AG10803 (cell line): Measurements from ENCODE around the gene VSX1.

Experiments used
- DNase-seq: peaks from one replicate; pipeline ENCODE4 v3.0.0; 2010; ENCODE audit warnings: low read depth
- H3K4me3 ChIP-seq: 2 replicates; pipeline ENCODE4 v1.5.1; 2011; ENCODE audit warnings: mild to moderate bottlenecking, low read length, control low read depth
- TF ChIP-seq, protein P1 (sequence below): conservative IDR thresholded peaks from 2 replicates; pipeline ENCODE4 v1.5.1; 2011; ENCODE audit warnings: mild to moderate bottlenecking, low read length, control low read depth, inconsistent platforms

The VSX1 gene

DNA sequence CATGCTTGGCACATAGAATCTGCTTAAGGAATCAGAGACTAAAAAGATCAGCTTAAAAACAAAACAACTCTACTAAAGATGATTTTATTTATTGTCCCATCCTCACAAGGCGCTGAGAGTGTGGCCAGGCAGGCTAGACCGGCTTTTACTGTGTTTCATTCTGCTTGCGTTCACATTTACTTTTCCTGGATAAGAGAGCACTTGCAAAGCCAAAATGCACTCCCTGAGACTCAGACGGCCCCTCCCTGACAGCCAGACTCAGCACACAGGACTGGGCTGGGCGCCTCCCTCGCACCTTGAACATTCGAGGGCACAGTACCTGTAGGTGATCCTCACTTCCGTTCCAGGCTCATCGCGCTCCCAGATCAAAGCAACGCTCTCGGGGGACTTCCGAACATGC lies 34.2 kb downstream of the VSX1 start:
- no peak overlapping the region for H3K4me3 ChIP-seq
- no peak for DNase-seq
- TF ChIP-seq, protein P1, sequence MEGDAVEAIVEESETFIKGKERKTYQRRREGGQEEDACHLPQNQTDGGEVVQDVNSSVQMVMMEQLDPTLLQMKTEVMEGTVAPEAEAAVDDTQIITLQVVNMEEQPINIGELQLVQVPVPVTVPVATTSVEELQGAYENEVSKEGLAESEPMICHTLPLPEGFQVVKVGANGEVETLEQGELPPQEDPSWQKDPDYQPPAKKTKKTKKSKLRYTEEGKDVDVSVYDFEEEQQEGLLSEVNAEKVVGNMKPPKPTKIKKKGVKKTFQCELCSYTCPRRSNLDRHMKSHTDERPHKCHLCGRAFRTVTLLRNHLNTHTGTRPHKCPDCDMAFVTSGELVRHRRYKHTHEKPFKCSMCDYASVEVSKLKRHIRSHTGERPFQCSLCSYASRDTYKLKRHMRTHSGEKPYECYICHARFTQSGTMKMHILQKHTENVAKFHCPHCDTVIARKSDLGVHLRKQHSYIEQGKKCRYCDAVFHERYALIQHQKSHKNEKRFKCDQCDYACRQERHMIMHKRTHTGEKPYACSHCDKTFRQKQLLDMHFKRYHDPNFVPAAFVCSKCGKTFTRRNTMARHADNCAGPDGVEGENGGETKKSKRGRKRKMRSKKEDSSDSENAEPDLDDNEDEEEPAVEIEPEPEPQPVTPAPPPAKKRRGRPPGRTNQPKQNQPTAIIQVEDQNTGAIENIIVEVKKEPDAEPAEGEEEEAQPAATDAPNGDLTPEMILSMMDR = no peak

DNA sequence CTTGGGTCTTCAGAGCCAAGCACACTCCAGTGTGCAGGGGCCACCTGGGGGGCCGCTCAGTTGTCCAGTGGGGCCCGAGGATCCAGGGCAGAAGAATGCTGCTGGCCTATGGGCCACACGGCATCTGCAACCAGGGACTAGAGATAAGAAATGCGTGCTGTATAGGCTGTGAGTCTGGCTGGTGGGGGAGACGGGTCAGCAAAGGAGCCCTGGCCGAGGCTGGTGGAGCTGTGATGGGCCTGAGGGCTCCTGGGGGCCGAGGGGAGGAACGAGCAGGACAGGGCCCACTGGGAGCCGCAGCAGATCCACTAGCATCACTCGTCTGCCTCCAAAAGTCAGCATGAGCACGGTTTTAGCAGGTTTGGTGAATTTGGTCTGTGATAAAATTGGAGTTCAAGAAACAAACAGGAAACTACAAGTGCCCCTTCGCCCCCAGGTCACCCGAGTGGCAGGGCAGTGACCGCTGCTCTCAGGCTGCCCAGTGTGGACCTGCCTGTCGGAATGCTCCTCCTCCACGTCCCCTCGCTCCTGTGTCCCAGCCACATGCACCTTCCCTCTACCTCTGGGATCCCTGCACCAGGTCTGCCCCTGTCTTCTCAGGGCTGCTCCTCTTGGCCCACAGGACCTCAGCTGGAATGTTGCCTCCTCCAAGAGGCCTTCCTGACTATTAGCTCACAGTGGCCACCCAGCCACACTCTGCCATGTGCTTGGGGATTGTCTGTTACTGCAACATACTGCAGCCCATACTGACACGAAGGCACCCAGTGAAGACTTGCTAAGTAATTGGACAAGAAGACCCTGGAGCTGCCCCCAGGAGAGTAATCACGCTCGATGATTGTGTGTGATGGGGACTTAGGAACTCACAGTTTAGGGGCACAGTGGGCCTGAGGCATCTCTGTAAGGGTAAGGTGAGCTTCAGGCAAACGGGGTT lies 34.9 kb downstream of the VSX1 start:
- no peak overlapping the region for H3K4me3 ChIP-seq
- TF ChIP-seq, protein P1 = no peak
- DNase-seq = no peak

DNA sequence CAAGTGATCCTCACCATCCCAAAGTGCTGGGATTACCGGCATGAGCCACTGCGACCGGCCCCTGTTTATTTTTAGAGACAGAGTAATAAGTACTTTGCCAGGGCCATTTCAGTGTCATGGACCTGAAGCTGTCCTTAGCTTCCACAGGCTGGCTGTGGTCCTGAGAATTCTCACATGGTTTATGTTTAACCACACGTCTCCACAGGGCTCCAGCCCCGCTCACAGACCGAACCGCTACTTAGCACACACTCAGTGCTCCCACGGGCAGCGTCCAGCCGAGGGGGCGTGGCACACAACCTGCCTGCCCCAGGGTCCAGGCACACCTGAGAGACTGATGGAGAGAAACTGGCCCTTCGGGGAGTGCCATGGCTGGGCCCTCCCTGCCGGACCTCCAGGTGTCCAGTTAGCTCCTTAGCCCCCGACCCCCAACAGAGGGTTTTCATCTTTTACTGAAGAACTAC lies 35.7 kb downstream of the VSX1 start:
- TF ChIP-seq, protein P1 = no peak
- H3K4me3 ChIP-seq = no peak overlapping the region
- DNase-seq = no peak

DNA sequence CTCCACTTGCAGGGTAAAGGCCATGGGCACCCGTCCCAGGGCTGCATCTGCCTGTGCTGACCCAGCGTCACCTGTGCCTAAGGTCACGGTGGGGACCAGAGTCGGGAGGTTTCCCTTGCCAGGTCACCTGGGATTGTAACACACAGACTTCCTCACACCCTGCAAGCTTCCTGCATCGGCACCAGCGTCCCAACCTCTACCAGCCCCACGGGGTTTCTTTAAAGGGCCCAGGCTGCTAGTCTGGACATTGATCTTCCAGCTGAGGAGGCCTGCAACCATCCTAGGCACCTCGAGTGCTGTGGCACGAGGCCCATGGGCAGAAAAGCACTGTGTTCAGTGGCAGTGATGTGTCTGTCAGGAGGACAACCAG lies 36.6 kb downstream of the VSX1 start:
- no peak for DNase-seq
- TF ChIP-seq, protein P1 = no peak
- no peak overlapping the region for H3K4me3 ChIP-seq

DNA sequence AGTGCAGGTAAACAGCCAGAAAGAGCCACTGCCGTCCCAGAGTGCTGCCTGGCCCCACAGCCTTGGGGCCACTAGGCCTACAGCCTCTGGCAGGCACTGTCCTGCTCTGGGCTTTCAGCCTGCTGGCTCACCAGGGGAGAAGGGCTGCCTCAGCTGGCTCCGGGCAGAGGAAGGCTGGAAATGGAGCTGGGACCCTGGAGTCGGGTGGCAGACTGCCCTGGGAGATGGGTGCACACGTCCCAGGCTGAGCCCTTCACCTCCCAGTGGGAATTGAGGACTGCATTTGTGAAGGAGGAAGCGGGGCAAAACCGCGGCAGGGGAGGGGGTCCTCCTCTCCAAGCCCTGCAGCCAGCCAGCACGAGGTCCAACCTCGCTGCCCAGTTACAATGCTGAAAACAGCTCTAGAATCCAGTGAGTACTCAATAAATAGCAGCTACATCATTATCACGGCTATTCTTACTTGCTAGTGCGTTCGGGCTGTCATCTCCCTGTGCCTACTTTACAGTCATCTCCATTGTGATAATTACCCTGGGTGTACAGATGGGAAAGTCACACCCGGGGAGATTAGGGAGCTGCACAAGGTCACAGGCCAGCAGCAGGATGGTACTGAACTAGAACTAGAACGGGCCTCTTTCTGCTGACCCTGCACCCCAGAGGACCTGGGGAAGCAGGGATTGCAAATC lies 37.1 kb downstream of the VSX1 start:
- H3K4me3 ChIP-seq = no peak overlapping the region
- TF ChIP-seq, protein P1 = no peak
- no peak for DNase-seq

DNA sequence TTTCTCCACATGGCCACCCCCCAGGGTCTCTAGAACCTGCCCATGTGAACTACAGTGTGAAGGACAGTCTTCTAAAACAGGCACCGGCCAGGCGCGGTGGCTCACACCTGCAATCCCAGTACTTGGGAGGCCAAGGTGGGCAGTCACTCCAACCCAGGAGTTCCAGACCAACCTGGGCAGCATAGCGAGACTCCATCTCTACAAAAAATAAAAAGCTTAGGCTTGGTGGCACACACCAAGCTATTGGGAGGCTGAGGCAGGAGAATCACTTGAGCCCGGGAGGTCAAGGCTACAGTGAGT lies 37.7 kb downstream of the VSX1 start:
- no peak overlapping the region for H3K4me3 ChIP-seq
- DNase-seq = no peak
- TF ChIP-seq, protein P1 = no peak
